HepG2 (cell line): ENCODE measurements around the gene MAP3K9. TPM values are rescaled to one million over a fixed set of nuclear protein-coding genes. Genes with fewer than 3 reads are reported as not detected.

Experiments used
- ATAC-seq: fragments of 200-7000 bp; cut with Tn5 transposase; 3 replicates; pipeline ENCODE4 v1.9.1; 2020; ENCODE audit warnings: mild to moderate bottlenecking, moderate library complexity
- BruUV-seq: library from RNA; stranded (reverse); fragments of 400-500 nt; replicated peaks from 2 replicates; lab custom pipeline; 2021; lab: Mats Ljungman, UMichigan
- CTCF ChIA-PET: fragments of 300-600 bp; formaldehyde crosslinking; extraction: SDS; loops from one replicate; lab custom pipeline; 2021; ENCODE audit warnings: low total read pairs, inconsistent platforms, low intra/inter-chr PET ratio; lab: Yijun Ruan, JAX
- POLR2A ChIA-PET: fragments of 350-600 bp; sonication (Branson Sonifier 250); formaldehyde crosslinking; loops from one replicate; lab custom pipeline; 2020; ENCODE audit warnings: antibody characterized with exemption, inconsistent platforms; lab: Yijun Ruan, JAX
- DNase-seq: peaks from one replicate; pipeline ENCODE4 v3.0.0-alpha.2; 2015; ENCODE audit warnings: low spot score
- FAIRE-seq: peaks from 3 replicates; lab custom pipeline; 2011; peaks lifted over from hg19 to GRCh38; lab: Jason Lieb, UNC
- H2AFZ ChIP-seq: one replicate; pipeline ENCODE4 v1.6.1; 2011; ENCODE audit warnings: low read length, inconsistent platforms
- H3K27ac ChIP-seq: fragments of 300-600 bp; 3 replicates; pipeline ENCODE4 v1.8.0; 2011; ENCODE audit warnings: mixed run types, mild to moderate bottlenecking, mixed read lengths, low read length, inconsistent platforms; ENCODE audit not compliant: insufficient read depth; ENCODE audit errors: extremely low read length
- H3K27me3 ChIP-seq, 2 experiments: fragments of 200-600 bp in 1 of 2; 2 replicates in 1 of 2; 3 replicates in 1 of 2; pipeline versions ENCODE4 v1.6.0 to v1.8.0; 2011; ENCODE audit warnings: low read length in 2 of 2, mild to moderate bottlenecking in 2 of 2, moderate library complexity in 2 of 2, inconsistent platforms in 1 of 2; ENCODE audit not compliant: insufficient read depth in 2 of 2, control insufficient read depth in 1 of 2
- H3K36me3 ChIP-seq, 2 experiments: fragments of 200-600 bp in 1 of 2; replicated peaks in 1 of 2; 2 replicates in 1 of 2; 3 replicates in 1 of 2; pipeline versions ENCODE4 v1.5.1 to v1.8.0; 2011; ENCODE audit warnings: low read length in 2 of 2, inconsistent platforms in 1 of 2; ENCODE audit not compliant: insufficient read depth in 2 of 2, control insufficient read depth in 1 of 2
- H3K4me1 ChIP-seq: 2 replicates; pipeline ENCODE4 v1.5.1; 2012; ENCODE audit warnings: low read length, inconsistent platforms; ENCODE audit not compliant: insufficient read depth
- H3K4me2 ChIP-seq: 2 replicates; pipeline ENCODE4 v1.6.0; 2011; ENCODE audit warnings: low read depth, low read length, inconsistent platforms
- H3K4me3 ChIP-seq, 3 experiments: fragments of 200-600 bp in 1 of 3; sonication (generic), shearing (Covaris generic) in 1 of 3; replicated peaks in 1 of 3; 2 replicates each; pipeline ENCODE4 v1.5.1; 2011 to 2016; ENCODE audit warnings: low read length in 3 of 3, inconsistent platforms in 2 of 3, low read depth in 2 of 3, mild to moderate bottlenecking in 2 of 3, control low read depth in 1 of 3, mixed read lengths in 1 of 3; ENCODE audit not compliant: insufficient read depth in 1 of 3
- H3K79me2 ChIP-seq: one replicate; pipeline ENCODE4 v1.6.1; 2011; ENCODE audit warnings: low read length, inconsistent platforms; ENCODE audit not compliant: insufficient read depth
- H3K9ac ChIP-seq: 2 replicates; pipeline ENCODE4 v1.6.0; 2011; ENCODE audit warnings: mild to moderate bottlenecking, low read depth, low read length, inconsistent platforms; ENCODE audit not compliant: insufficient read depth
- H3K9me3 ChIP-seq: 2 replicates; pipeline ENCODE4 v1.5.1; 2012; ENCODE audit warnings: mild to moderate bottlenecking, low read length
- H4K20me1 ChIP-seq: 2 replicates; pipeline ENCODE4 v1.6.0; 2011; ENCODE audit warnings: inconsistent platforms, mild to moderate bottlenecking, low read length, moderate library complexity; ENCODE audit not compliant: insufficient read depth
- BCL3 ChIP-seq: sonication (generic); formaldehyde crosslinking; IDR thresholded peaks from 2 replicates; pipeline ENCODE4 v1.5.1; 2020; ENCODE audit warnings: mild to moderate bottlenecking, missing genetic modification reagents, moderate library complexity
- CHD4 ChIP-seq: fragments of 200-600 bp; sonication (generic); IDR thresholded peaks from 2 replicates; pipeline ENCODE4 v1.7.0; 2017; ENCODE audit warnings: mild to moderate bottlenecking, low read length, borderline replicate concordance
- ELF3 ChIP-seq: IDR thresholded peaks from 2 replicates; pipeline ENCODE4 v1.6.1; 2016; ENCODE audit warnings: missing genetic modification reagents, missing compliant biosample characterization
- ELF4 ChIP-seq: sonication (generic); formaldehyde crosslinking; IDR thresholded peaks from 2 replicates; pipeline ENCODE4 v1.5.0; 2020; ENCODE audit warnings: missing genetic modification reagents, mild to moderate bottlenecking, moderate library complexity, borderline replicate concordance
- FOXP1 ChIP-seq, 2 experiments: fragments of 450-650 bp in 1 of 2; IDR thresholded peaks; 2 replicates each; pipeline ENCODE4 v1.6.1; 2017 to 2018; ENCODE audit warnings: antibody characterized with exemption in 1 of 2
- GPN1 ChIP-seq: sonication (generic); formaldehyde crosslinking; IDR thresholded peaks from 2 replicates; pipeline ENCODE4 v1.5.1; 2020; ENCODE audit warnings: missing genetic modification reagents, borderline replicate concordance
- HOXD1 ChIP-seq: sonication (generic); formaldehyde crosslinking; IDR thresholded peaks from 2 replicates; pipeline ENCODE4 v1.5.0; 2020; ENCODE audit warnings: missing genetic modification reagents
- IKZF1 ChIP-seq: fragments of 450-650 bp; IDR thresholded peaks from 2 replicates; pipeline ENCODE4 v1.7.1; 2016
- ISX ChIP-seq: sonication (generic); formaldehyde crosslinking; conservative IDR thresholded peaks from 2 replicates; pipeline ENCODE4 v1.5.0; 2020; ENCODE audit warnings: missing genetic modification reagents
- JDP2 ChIP-seq: sonication (generic); formaldehyde crosslinking; IDR thresholded peaks from 2 replicates; pipeline ENCODE4 v1.8.1; 2022; ENCODE audit warnings: missing genetic modification reagents, borderline replicate concordance
- MIER2 ChIP-seq: IDR thresholded peaks from 2 replicates; pipeline ENCODE4 v1.6.1; 2016; ENCODE audit warnings: missing biosample characterization, missing genetic modification reagents
- NFKB2 ChIP-seq: sonication (generic); formaldehyde crosslinking; IDR thresholded peaks from 2 replicates; pipeline ENCODE4 v1.4.0; 2020; ENCODE audit warnings: missing genetic modification reagents, borderline replicate concordance
- RXRB ChIP-seq: IDR thresholded peaks from 2 replicates; pipeline ENCODE4 v1.6.1; 2016; ENCODE audit warnings: borderline replicate concordance, missing genetic modification reagents, missing compliant biosample characterization
- ZFAT ChIP-seq: sonication (generic); formaldehyde crosslinking; conservative IDR thresholded peaks from 2 replicates; pipeline ENCODE4 v1.8.1; 2023; ENCODE audit warnings: missing genetic modification reagents, inconsistent platforms
- ZNF205 ChIP-seq: IDR thresholded peaks from 2 replicates; pipeline ENCODE4 v1.6.1; 2018; ENCODE audit warnings: missing biosample characterization, missing genetic modification reagents
- ZNF260 ChIP-seq: sonication (generic); formaldehyde crosslinking; IDR thresholded peaks from 2 replicates; pipeline ENCODE4 v1.4.0; 2020; ENCODE audit warnings: missing genetic modification reagents, low read depth, mild to moderate bottlenecking, borderline replicate concordance
- WGBS: methylation state at CpG from one replicate; pipeline ENCODE4 v1.1.6; 2017; ENCODE audit warnings: low lambda C conversion rate; 5-methylcytosine and 5-hydroxymethylcytosine counted together
- in situ Hi-C: cut with HindIII; loops from 2 replicates; pipeline ENCODE4 v1.10.0; 2017; ENCODE audit warnings: low pct_unique_long_range_greater_than_20kb; ENCODE audit not compliant: extremely low pct_ligation_motif_present
- intact Hi-C: fragments of 100-400 bp; cut with micrococcal nuclease; formaldehyde crosslinking; loops from one replicate; pipeline ENCODE4 v1.10.0; 2022; ENCODE audit not compliant: unreplicated experiment
- polyA plus RNA-seq, 8 experiments: library from polyadenylated mRNA; depleted of rRNA in 3 of 8; stranded (reverse) in 7 of 8; unstranded in 1 of 8; fragments of >200 nt; fragmentation: Illumina TruSeq in 4 of 8; extraction: Trizol in 4 of 8; gene quantifications; 2 replicates each; pipeline versions ENCODE4 v1.2.1 to v1.2.3, GENCODE V29; 2011 to 2016; ENCODE audit warnings: low read depth in 4 of 8, missing spikeins in 1 of 8, mixed read lengths in 1 of 8; ENCODE audit not compliant: insufficient read depth in 1 of 8
- total RNA-seq, 5 experiments: library from RNA; depleted of rRNA; stranded (reverse); fragments of >200 nt; fragmentation: Illumina TruSeq; extraction: Trizol; gene quantifications; 2 replicates each; pipeline ENCODE4 v1.2.3, GENCODE V29; 2016; ENCODE audit warnings: low read depth in 1 of 5

MAP3K9 gene
- total and polyA plus RNA-seq, 2 of the 13 experiments (the other 11 are each of a cell fraction or from before 2014, with no cell fraction given) = 4.3 to 4.5 TPM

GRCh38 chr14:70741482-70741881 is 67.8 kb downstream of the MAP3K9 start (continued):
- no peak for TF ChIP-seq FOXP1 (IDR thresholded peaks at IDR 0.05)
- no peak for TF ChIP-seq FOXP1 (CRISPR knock-in tag; IDR thresholded peaks at IDR 0.05)

GRCh38 chr14:70735043-70735442 is 74.3 kb downstream of the MAP3K9 start:
- Histone ChIP-seq H3K79me2 (no peaks in the 10 kb centered on the region), H3K4me1 (no peaks in the 10 kb centered on the region), H4K20me1 (no peaks in the 10 kb centered on the region), H3K4me2 (no peak overlapping the region), H3K27ac (no peak overlapping the region), H3K9ac (no peak overlapping the region), H3K27me3 (no peaks in the 10 kb centered on the region), H3K4me3 (no peak overlapping the region), H2AFZ (no peak overlapping the region), H3K9me3 (no peaks in the 10 kb centered on the region), H3K36me3 (peaks cover 13 to 59% of the 10 kb centered on the region in 2 experiments)
- no TSS peak for BruUV-seq
- ChIA-PET CTCF (no interaction called here), POLR2A (no interaction called here)
- DNase-seq (no peak), ATAC-seq (no peak), FAIRE-seq (no peak)
- in situ Hi-C loops (no loop called here), intact Hi-C loops (no loop called here)
- WGBS = 64% methylated on average over 4 of the region's 4 CpGs
- TF ChIP-seq BCL3 (CRISPR knock-in tag) = no peak
- TF ChIP-seq ELF3 (CRISPR knock-in tag) = no peak
- no peak for TF ChIP-seq HOXD1 (CRISPR knock-in tag)
- TF ChIP-seq ZNF205 (CRISPR knock-in tag) = no peak
- no peak for TF ChIP-seq NFKB2
- no peak for TF ChIP-seq ISX (CRISPR knock-in tag)
- no peak for TF ChIP-seq GPN1
- TF ChIP-seq ZFAT = no peak
- no peak for TF ChIP-seq ZNF260 (CRISPR knock-in tag)
- no peak for TF ChIP-seq JDP2 (CRISPR knock-in tag)
- TF ChIP-seq CHD4 = no peak
- TF ChIP-seq IKZF1 = no peak
- no peak for TF ChIP-seq ELF4 (CRISPR knock-in tag)
- TF ChIP-seq RXRB (CRISPR knock-in tag) = no peak
- no peak for TF ChIP-seq MIER2 (CRISPR knock-in tag)
